MM.1S (cell line): ENCODE results near the gene C12orf75.
A peak's percentile ranks its signal among the peaks of the same experiment; 100 is the strongest.
"Not testable (repeated sequence)": the region's sequence is repeated elsewhere in the genome, so short reads cannot be mapped to it uniquely, and the experiment has no call there.

ENCODE experiments used
- DNase-seq: peaks from one replicate; pipeline ENCODE4 v3.0.0-alpha.2; 2015
- H2AFZ ChIP-seq: fragments of 300-600 bp; sonication (generic); 2 replicates; pipeline ENCODE4 v1.6.0; 2016; ENCODE audit warnings: antibody characterized with exemption, low read length
- H3F3A ChIP-seq: fragments of 300-600 bp; sonication (generic); 2 replicates; pipeline ENCODE4 v1.6.1; 2016; ENCODE audit warnings: mild to moderate bottlenecking, antibody characterized with exemption, low read length, moderate library complexity, mixed read lengths; ENCODE audit not compliant: insufficient read depth
- H3K27ac ChIP-seq: fragments of 300-600 bp; sonication (generic); 2 replicates; pipeline ENCODE4 v1.5.1; 2016; ENCODE audit warnings: mild to moderate bottlenecking, low read length
- H3K27me3 ChIP-seq: fragments of 300-600 bp; sonication (generic); replicated peaks from 2 replicates; pipeline ENCODE4 v1.6.0; 2016; ENCODE audit warnings: low read length; ENCODE audit not compliant: insufficient read depth
- H3K36me3 ChIP-seq: fragments of 300-600 bp; sonication (generic); replicated peaks from 2 replicates; pipeline ENCODE4 v1.6.1; 2016; ENCODE audit warnings: mild to moderate bottlenecking, low read length, mixed read lengths; ENCODE audit not compliant: insufficient read depth
- H3K4me1 ChIP-seq: fragments of 300-600 bp; sonication (generic); 2 replicates; pipeline ENCODE4 v1.6.1; 2016; ENCODE audit warnings: low read length, mixed read lengths
- H3K4me2 ChIP-seq: fragments of 300-600 bp; sonication (generic); 2 replicates; pipeline ENCODE4 v1.6.0; 2016; ENCODE audit warnings: low read depth, low read length
- H3K4me3 ChIP-seq: fragments of 300-600 bp; sonication (generic); 2 replicates; pipeline ENCODE4 v1.5.1; 2016; ENCODE audit warnings: low read length, mixed read lengths
- H3K79me2 ChIP-seq: fragments of 300-600 bp; sonication (generic); 2 replicates; pipeline ENCODE4 v1.6.1; 2016; ENCODE audit warnings: mixed run types, low read length, mixed read lengths
- H3K9ac ChIP-seq: fragments of 300-600 bp; sonication (generic); 2 replicates; pipeline ENCODE4 v1.6.1; 2016; ENCODE audit warnings: low read length, mixed read lengths
- H3K9me2 ChIP-seq: fragments of 300-600 bp; sonication (generic); replicated peaks from 2 replicates; pipeline ENCODE4 v1.6.1; 2016; ENCODE audit warnings: mild to moderate bottlenecking, low read length, mixed read lengths; ENCODE audit not compliant: insufficient read depth
- H3K9me3 ChIP-seq: fragments of 300-600 bp; sonication (generic); replicated peaks from 2 replicates; pipeline ENCODE4 v1.6.1; 2016; ENCODE audit warnings: mild to moderate bottlenecking, low read length, mixed read lengths; ENCODE audit not compliant: insufficient read depth
- H4K20me1 ChIP-seq: fragments of 300-600 bp; sonication (generic); 2 replicates; pipeline ENCODE4 v1.6.1; 2016; ENCODE audit warnings: mild to moderate bottlenecking, low read length, moderate library complexity, mixed read lengths; ENCODE audit not compliant: insufficient read depth
- EZH2 ChIP-seq: fragments of 300-600 bp; sonication (generic); optimal IDR thresholded peaks from 2 replicates; pipeline ENCODE3; 2017; ENCODE audit warnings: low read depth, mild to moderate bottlenecking, antibody characterized with exemption, low read length, mixed read lengths
- EZH2phosphoT487 ChIP-seq: fragments of 300-600 bp; sonication (generic); IDR thresholded peaks from 2 replicates; pipeline ENCODE4 v1.6.1; 2018; ENCODE audit warnings: antibody characterized with exemption, low read length
- TF ChIP-seq, protein P1 (sequence below): fragments of 300-600 bp; sonication (generic); IDR thresholded peaks from 2 replicates; pipeline ENCODE4 v1.5.1; 2016; ENCODE audit warnings: antibody characterized with exemption, low read length, mixed read lengths

The C12orf75 gene

DNA sequence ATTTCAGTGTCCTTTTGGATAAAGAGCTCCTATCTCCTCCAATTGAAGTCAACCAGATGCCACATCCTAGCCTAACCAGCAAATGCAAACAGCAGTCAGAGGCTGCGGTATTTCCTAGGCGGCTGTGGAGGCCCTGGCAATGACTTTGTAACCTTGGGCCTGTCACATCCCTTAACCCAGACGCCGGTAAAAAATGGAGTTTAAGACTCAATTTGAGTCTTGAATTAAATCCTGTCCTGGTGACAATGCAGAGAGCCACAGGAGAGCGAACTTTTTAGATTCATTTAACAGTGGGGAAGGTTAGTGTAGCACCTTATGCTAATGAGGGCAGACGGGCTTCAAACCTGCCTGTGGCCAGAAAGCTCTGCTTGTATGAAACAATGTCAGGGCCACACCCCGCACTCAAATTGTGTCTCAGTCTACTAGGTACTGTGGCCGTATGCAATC, 1.3 kb downstream of the C12orf75 start:
- H3K4me1 ChIP-seq: peaks cover 11% of the 10 kb centered on the region; the same call in 1 of the 2 replicates
- H3K4me2 ChIP-seq: peak overlapping the region; percentile 57
- peak overlapping the region; percentile 80 for H3K4me3 ChIP-seq
- no peaks in the 10 kb centered on the region for H3K36me3 ChIP-seq
- peaks cover 20% of the 10 kb centered on the region for H3F3A ChIP-seq
- H4K20me1 ChIP-seq: no peaks in the 10 kb centered on the region
- H3K9me3 ChIP-seq: no peaks in the 10 kb centered on the region
- 0 out of 2 replicates have a peak overlapping the region, but pooled peaks have one; percentile 76 for H2AFZ ChIP-seq
- peak overlapping the region; percentile 35; the same call in 1 of the 2 replicates for H3K27ac ChIP-seq
- TF ChIP-seq EZH2phosphoT487 (no peak), EZH2 (no peak)
- TF ChIP-seq, protein P1, sequence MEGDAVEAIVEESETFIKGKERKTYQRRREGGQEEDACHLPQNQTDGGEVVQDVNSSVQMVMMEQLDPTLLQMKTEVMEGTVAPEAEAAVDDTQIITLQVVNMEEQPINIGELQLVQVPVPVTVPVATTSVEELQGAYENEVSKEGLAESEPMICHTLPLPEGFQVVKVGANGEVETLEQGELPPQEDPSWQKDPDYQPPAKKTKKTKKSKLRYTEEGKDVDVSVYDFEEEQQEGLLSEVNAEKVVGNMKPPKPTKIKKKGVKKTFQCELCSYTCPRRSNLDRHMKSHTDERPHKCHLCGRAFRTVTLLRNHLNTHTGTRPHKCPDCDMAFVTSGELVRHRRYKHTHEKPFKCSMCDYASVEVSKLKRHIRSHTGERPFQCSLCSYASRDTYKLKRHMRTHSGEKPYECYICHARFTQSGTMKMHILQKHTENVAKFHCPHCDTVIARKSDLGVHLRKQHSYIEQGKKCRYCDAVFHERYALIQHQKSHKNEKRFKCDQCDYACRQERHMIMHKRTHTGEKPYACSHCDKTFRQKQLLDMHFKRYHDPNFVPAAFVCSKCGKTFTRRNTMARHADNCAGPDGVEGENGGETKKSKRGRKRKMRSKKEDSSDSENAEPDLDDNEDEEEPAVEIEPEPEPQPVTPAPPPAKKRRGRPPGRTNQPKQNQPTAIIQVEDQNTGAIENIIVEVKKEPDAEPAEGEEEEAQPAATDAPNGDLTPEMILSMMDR: no peak
- peak; percentile 24 for DNase-seq
- H3K9ac ChIP-seq: peak overlapping the region; percentile 8; the same call in 1 of the 2 replicates
- no peaks in the 10 kb centered on the region for H3K27me3 ChIP-seq
- peaks cover 55% of the 10 kb centered on the region for H3K79me2 ChIP-seq
- H3K9me2 ChIP-seq: no peaks in the 10 kb centered on the region

DNA sequence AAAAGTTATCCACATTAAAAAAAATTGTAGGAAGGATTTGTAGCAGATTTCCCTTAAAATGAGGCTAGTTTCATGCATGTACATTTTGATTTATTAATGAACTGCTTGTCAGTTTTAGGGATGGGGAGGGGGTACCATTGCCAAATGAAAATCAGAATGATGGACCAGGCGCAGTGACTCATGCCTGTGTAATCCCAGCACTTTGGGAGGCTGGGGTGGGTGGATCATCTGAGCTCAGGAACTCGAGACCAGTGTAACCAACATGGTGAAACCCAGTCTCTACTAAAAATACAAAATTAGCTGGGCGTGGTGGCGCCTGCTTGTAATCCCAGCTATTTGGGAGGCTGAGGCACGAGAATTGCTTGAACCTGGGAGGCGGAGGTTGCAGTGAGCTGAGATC, 1.8 kb downstream of the C12orf75 start:
- Histone ChIP-seq H3K4me2 (peak overlapping the region; percentile 57), H3F3A (peaks cover 17% of the 10 kb centered on the region), H3K4me3 (peak overlapping the region; percentile 80), H3K79me2 (peaks cover 58% of the 10 kb centered on the region)
- not testable (repeated sequence) for H3K9me3 ChIP-seq, H3K4me1 ChIP-seq, H2AFZ ChIP-seq, H3K27ac ChIP-seq, H3K9ac ChIP-seq, DNase-seq, H3K9me2 ChIP-seq, H4K20me1 ChIP-seq, H3K27me3 ChIP-seq, H3K36me3 ChIP-seq

DNA sequence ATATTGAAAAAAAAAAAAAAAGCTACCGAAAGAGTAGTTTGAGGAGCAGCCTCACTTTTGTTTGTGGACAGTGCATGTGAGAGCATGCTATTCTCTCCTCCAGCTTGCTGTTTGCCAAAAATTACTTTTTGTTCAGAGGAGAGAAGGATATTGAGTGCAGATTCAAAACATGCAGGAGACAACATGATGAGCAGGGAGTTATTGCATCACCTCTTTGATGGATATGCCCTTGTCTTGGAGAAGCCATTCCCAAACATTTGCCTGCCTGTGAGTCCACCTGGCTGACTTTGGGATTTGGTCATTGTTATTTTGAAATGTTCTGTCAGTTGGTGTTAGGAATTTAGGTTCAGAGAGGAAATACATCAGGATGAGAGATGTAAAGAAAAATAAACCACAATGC, 2.4 kb downstream of the C12orf75 start:
- H3K4me1 ChIP-seq: 0 out of 2 replicates have a peak, but pooled peaks cover 8% of the 10 kb centered on the region
- H3K9me3 ChIP-seq: no peaks in the 10 kb centered on the region
- peaks cover 64% of the 10 kb centered on the region for H3K79me2 ChIP-seq
- H3K36me3 ChIP-seq: no peaks in the 10 kb centered on the region
- no peaks in the 10 kb centered on the region for H3K27me3 ChIP-seq
- no peak overlapping the region for H2AFZ ChIP-seq
- no peak overlapping the region for H3K27ac ChIP-seq
- no peak overlapping the region for H3K4me3 ChIP-seq
- no peak for TF ChIP-seq EZH2phosphoT487
- TF ChIP-seq, protein P1: no peak
- TF ChIP-seq EZH2: no peak
- no peaks in the 10 kb centered on the region for H4K20me1 ChIP-seq
- H3K4me2 ChIP-seq: no peak overlapping the region
- no peak overlapping the region for H3K9ac ChIP-seq
- no peak for DNase-seq
- no peaks in the 10 kb centered on the region for H3K9me2 ChIP-seq
- peaks cover 17% of the 10 kb centered on the region for H3F3A ChIP-seq

DNA sequence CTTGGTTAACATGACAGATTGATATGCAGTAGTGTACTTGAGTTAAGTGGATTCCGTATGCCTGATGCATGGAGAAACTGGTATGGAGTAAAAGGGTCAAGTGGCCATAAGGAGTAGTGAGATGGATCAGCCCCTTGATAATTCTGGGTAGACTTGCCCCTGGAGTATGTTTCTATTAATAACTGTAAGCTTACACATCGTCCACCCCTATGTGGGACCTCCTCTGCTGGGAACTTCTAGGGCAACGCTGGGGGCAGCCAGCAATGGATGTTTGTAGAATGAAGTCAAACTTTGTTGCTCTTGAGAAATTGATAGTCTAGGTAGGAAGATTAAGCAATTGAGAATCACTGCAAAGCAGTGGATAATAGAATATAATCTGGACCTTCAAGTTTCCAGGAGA, 3.5 kb downstream of the C12orf75 start:
- no peaks in the 10 kb centered on the region for H3K9me2 ChIP-seq
- no peaks in the 10 kb centered on the region for H3K36me3 ChIP-seq
- no peaks in the 10 kb centered on the region for H3K9me3 ChIP-seq
- no peak for TF ChIP-seq EZH2phosphoT487
- no peak for TF ChIP-seq EZH2
- TF ChIP-seq, protein P1: no peak
- H3K4me3 ChIP-seq: no peak overlapping the region
- H3K9ac ChIP-seq: no peak overlapping the region
- H4K20me1 ChIP-seq: no peaks in the 10 kb centered on the region
- no peak overlapping the region for H3K4me2 ChIP-seq
- H3K79me2 ChIP-seq: peaks cover 71% of the 10 kb centered on the region
- no peak overlapping the region for H3K27ac ChIP-seq
- H3K27me3 ChIP-seq: no peaks in the 10 kb centered on the region
- no peak overlapping the region for H2AFZ ChIP-seq
- no peak for DNase-seq
- 0 out of 2 replicates have a peak, but pooled peaks cover 8% of the 10 kb centered on the region for H3K4me1 ChIP-seq
- H3F3A ChIP-seq: peaks cover 17% of the 10 kb centered on the region
